Activated CD8-positive, alpha-beta memory T cell treated with anti-CD3 and anti-CD28 coated beads for 4 hours (primary cell): ENCODE results near the gene IFI6.
A peak's percentile ranks its signal among the peaks of the same experiment; 100 is the strongest.
"Not testable (repeated sequence)": the region's sequence is repeated elsewhere in the genome, so short reads cannot be mapped to it uniquely, and the experiment has no call there.

Experiments
- DNase-seq, 2 donors: peaks; one replicate each; pipeline ENCODE4 v3.0.0-alpha.2; 2020; ENCODE audit warnings: low read depth in 2 of 2

Gene IFI6

GRCh38 chr1:27650539-27651175 is 21.3 kb downstream of the IFI6 start:
- no peak for DNase-seq

- DNase-seq: no peak
Observed at GRCh38 chr1:27650171-27650538, 21.8 kb downstream of the IFI6 start.

GRCh38 chr1:27649306-27649635 is 22.7 kb downstream of the IFI6 start:
- DNase-seq: no peak

GRCh38 chr1:27648602-27649305 is 23.2 kb downstream of the IFI6 start:
- DNase-seq: no peak

- DNase-seq: no peak
Observed at GRCh38 chr1:27647328-27647727, 24.7 kb downstream of the IFI6 start.

GRCh38 chr1:27646676-27647075 is 25.3 kb downstream of the IFI6 start:
- no peak for DNase-seq

GRCh38 chr1:27645071-27645415 is 26.9 kb downstream of the IFI6 start:
- DNase-seq: no peak

- DNase-seq: no peak
Observed at GRCh38 chr1:27644369-27645070, 27.5 kb downstream of the IFI6 start.

GRCh38 chr1:27643600-27644368 is 28.2 kb downstream of the IFI6 start:
- peak in 1 of 2 donors; percentile 41 for DNase-seq

- DNase-seq: not testable (repeated sequence)
Observed at GRCh38 chr1:27640514-27640913, 31.5 kb downstream of the IFI6 start.

GRCh38 chr1:27638805-27639204 is 33.2 kb downstream of the IFI6 start:
- no peak for DNase-seq

- DNase-seq: no peak
Observed at GRCh38 chr1:27638047-27638734, 33.8 kb downstream of the IFI6 start.

GRCh38 chr1:27635396-27636142 is 36.4 kb downstream of the IFI6 start:
- no peak for DNase-seq

- DNase-seq: no peak
Observed at GRCh38 chr1:27634985-27635367, 37.0 kb downstream of the IFI6 start, which contains the start of gene FGR. TSS of gene FGR (minus strand) at chr1:27635185. CDS start at chr1:27623916, 11,269 bp downstream.

GRCh38 chr1:27634177-27634984 is 37.6 kb downstream of the IFI6 start:
- DNase-seq: no peak

- no peak for DNase-seq
Observed at GRCh38 chr1:27633640-27634176, 38.3 kb downstream of the IFI6 start.

GRCh38 chr1:27633298-27633610 is 38.7 kb downstream of the IFI6 start:
- DNase-seq: no peak

GRCh38 chr1:27632387-27633297 is 39.4 kb downstream of the IFI6 start:
- peak in 1 of 2 donors; percentile 68 for DNase-seq
